Head of caudate nucleus (tissue), 42 donors: Measurements from ENCODE around the gene NXPH1.
"Not testable (repeated sequence)": the region's sequence is repeated elsewhere in the genome, so short reads cannot be mapped to it uniquely, and the experiment has no call there.

ENCODE experiments used
- DNase-seq, 42 donors: peaks; one replicate each; pipeline versions ENCODE4 v3.0.0 to v3.0.0-alpha.2; 2020 to 2021; ENCODE audit warnings: mixed read lengths in 7 of 42
- intact Hi-C: fragments of 100-400 bp; cut with DNase I; formaldehyde crosslinking; loops from one replicate; pipeline ENCODE4 v1.15.0; 2022

The NXPH1 gene

GRCh38 chr7:8637322-8637721 is 203.9 kb downstream of the NXPH1 start:
- intact Hi-C loops, result no loop called here
- no peak for DNase-seq

- intact Hi-C loops, result no loop called here
- DNase-seq, result no peak
Observed at GRCh38 chr7:8638076-8638475, 204.7 kb downstream of the NXPH1 start.

GRCh38 chr7:8639668-8640067 is 206.3 kb downstream of the NXPH1 start:
- intact Hi-C loops, result no loop called here

GRCh38 chr7:8640671-8641070 is 207.3 kb downstream of the NXPH1 start:
- DNase-seq, result no peak
- intact Hi-C loops, result no loop called here

More at GRCh38 chr7:8639668-8640067, 206.3 kb downstream of the NXPH1 start:
- DNase-seq, result no peak

GRCh38 chr7:8668627-8669500 is 235.5 kb downstream of the NXPH1 start:
- no peak for DNase-seq
- intact Hi-C loops, result no loop called here

GRCh38 chr7:8669501-8669851 is 236.1 kb downstream of the NXPH1 start:
- DNase-seq, result no peak
- intact Hi-C loops, result no loop called here

GRCh38 chr7:8684426-8684825 is 251.0 kb downstream of the NXPH1 start:
- intact Hi-C loops, result no loop called here
- no peak for DNase-seq

- DNase-seq, result no peak
- intact Hi-C loops, result no loop called here
Observed at GRCh38 chr7:8699875-8700624, 266.6 kb downstream of the NXPH1 start.

- intact Hi-C loops, result no loop called here
Observed at GRCh38 chr7:8702807-8703206, 269.4 kb downstream of the NXPH1 start.

GRCh38 chr7:8710124-8710523 is 276.7 kb downstream of the NXPH1 start:
- no peak for DNase-seq
- intact Hi-C loops, result no loop called here

More at GRCh38 chr7:8702807-8703206, 269.4 kb downstream of the NXPH1 start:
- DNase-seq, result no peak

GRCh38 chr7:8714791-8715190 is 281.4 kb downstream of the NXPH1 start:
- no peak for DNase-seq
- intact Hi-C loops, result no loop called here

- intact Hi-C loops, result no loop called here
- DNase-seq, result no peak
Observed at GRCh38 chr7:8719102-8719501, 285.7 kb downstream of the NXPH1 start.

GRCh38 chr7:8724080-8724718 is 290.8 kb downstream of the NXPH1 start:
- DNase-seq, result peak in 41 of 42 donors; percentile 8 to 79 (median 52)
- intact Hi-C loops, result no loop called here

- intact Hi-C loops, DNase-seq: not testable (repeated sequence)
Observed at GRCh38 chr7:8731756-8732155, 298.3 kb downstream of the NXPH1 start.

GRCh38 chr7:8739837-8740236 is 306.4 kb downstream of the NXPH1 start:
- intact Hi-C loops, result no loop called here
- DNase-seq, result no peak

GRCh38 chr7:8742837-8743236 is 309.4 kb downstream of the NXPH1 start:
- DNase-seq, result no peak
- intact Hi-C loops, result no loop called here

GRCh38 chr7:8747338-8747737 is 313.9 kb downstream of the NXPH1 start:
- no peak for DNase-seq
- intact Hi-C loops, result no loop called here

- intact Hi-C loops, result no loop called here
- DNase-seq, result no peak
Observed at GRCh38 chr7:8751557-8752231, 318.3 kb downstream of the NXPH1 start.

- intact Hi-C loops, result no loop called here
- no peak for DNase-seq
Observed at GRCh38 chr7:8753355-8753754, 319.9 kb downstream of the NXPH1 start.
